ENCODE measurements around the gene PHKA1. TPM values are rescaled to one million over a fixed set of nuclear protein-coding genes. Genes with fewer than 3 reads are reported as not detected.

Gene PHKA1
- total RNA-seq, 1 donor = 4.7 TPM

DNA sequence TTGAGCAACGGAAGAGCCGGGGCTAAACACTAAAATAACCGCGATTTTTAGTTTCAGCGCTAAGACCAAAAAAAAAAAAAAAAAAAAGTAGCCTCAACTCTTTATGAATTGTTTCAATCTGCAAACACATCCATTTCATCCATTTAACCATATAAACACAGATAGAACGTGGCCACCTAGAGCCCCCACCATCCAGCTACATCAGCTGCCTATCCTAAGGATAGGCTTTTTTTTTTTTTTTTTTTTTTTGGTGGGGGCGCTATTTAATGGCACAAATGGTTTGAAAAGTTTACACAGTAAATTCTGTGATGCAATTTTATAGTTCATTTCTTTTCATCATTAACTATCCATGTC lies 141.0 kb downstream of the PHKA1 start:
- Histone ChIP-seq H3K79me2 (ENCODE audit: insufficient read depth, low read length) (peaks cover 4% of the 10 kb centered on the region), H4K20me1 (ENCODE audit: insufficient read depth, low read length) (peaks cover 7% of the 10 kb centered on the region), H3K9me3 (ENCODE audit: low read depth, low read length) (no peaks in the 10 kb centered on the region), H3K36me3 (ENCODE audit: insufficient read depth, low read length) (peaks cover 2% of the 10 kb centered on the region), H2AFZ (ENCODE audit: low read length) (no peak overlapping the region), H3K4me3 (ENCODE audit: insufficient read depth, low read length) (peak overlapping the region; percentile 72), H3K27me3 (ENCODE audit: insufficient read depth, low read length) (peaks cover 10% of the 10 kb centered on the region), H3K27ac (ENCODE audit: low read depth, low read length) (no peak overlapping the region), H3K4me2 (ENCODE audit: insufficient read depth, low read length) (peak overlapping the region; percentile 57), H3K4me1 (ENCODE audit: insufficient read depth, low read length) (peaks cover 25% of the 10 kb centered on the region)
- TF ChIP-seq CTCF (IDR thresholded peaks at IDR 0.05; ENCODE audit: extremely low read depth, low read depth, low read length) = no peak
- DNase-seq (ENCODE audit: insufficient read length, low spot score, missing footprints) = no peak

- TF ChIP-seq CTCF (IDR thresholded peaks at IDR 0.05; ENCODE audit: extremely low read depth, low read depth, low read length) = no peak
- Histone ChIP-seq H3K27ac (ENCODE audit: low read depth, low read length) (peak within 1 kb of the TSS; percentile 36), H3K4me3 (ENCODE audit: insufficient read depth, low read length) (peak within 1 kb of the TSS; percentile 72), H3K9me3 (ENCODE audit: low read depth, low read length) (no peaks in the 10 kb centered on the region), H3K4me1 (ENCODE audit: insufficient read depth, low read length) (peaks cover 30% of the 10 kb centered on the region), H3K36me3 (ENCODE audit: insufficient read depth, low read length) (peaks cover 8% of the 10 kb centered on the region), H2AFZ (ENCODE audit: low read length) (peak within 1 kb of the TSS; percentile 91), H4K20me1 (ENCODE audit: insufficient read depth, low read length) (peaks cover 12% of the 10 kb centered on the region), H3K4me2 (ENCODE audit: insufficient read depth, low read length) (peak within 1 kb of the TSS; percentile 84), H3K79me2 (ENCODE audit: insufficient read depth, low read length) (peaks cover 4% of the 10 kb centered on the region), H3K27me3 (ENCODE audit: insufficient read depth, low read length) (peaks cover 10% of the 10 kb centered on the region)
- peak; percentile 86 for DNase-seq (ENCODE audit: insufficient read length, low spot score, missing footprints)
These were observed 141.6 kb downstream of the PHKA1 start, which contains the start of gene HDAC8 for GRCh38 chrX:72572248-72573157. HDAC8 (minus strand) TSS chrX:72572843; CDS start chrX:72572761, 82 bp downstream.

DNA sequence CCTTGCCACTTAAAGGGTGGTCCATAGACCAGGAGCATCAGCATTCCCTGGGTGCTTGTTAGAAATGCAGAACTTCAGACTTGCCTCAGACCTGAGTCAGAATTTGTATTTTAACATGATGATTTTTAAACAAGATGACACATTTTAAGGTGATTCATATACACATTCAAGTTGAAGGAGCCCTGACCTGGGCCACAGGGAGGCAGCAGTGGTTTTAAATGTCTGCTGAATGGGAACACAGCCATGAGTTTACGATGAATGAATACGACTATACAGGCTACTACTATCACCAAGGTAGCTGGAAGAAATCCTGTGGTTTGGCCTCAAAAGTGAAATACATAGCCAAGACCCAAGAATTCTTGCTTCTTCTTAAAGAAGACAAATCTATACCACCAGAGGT lies 144.3 kb downstream of the PHKA1 start:
- peaks cover 21% of the 10 kb centered on the region for H4K20me1 ChIP-seq (ENCODE audit: insufficient read depth, low read length)
- DNase-seq (ENCODE audit: insufficient read length, low spot score, missing footprints) = no peak
- H3K9me3 ChIP-seq (ENCODE audit: low read depth, low read length) = no peaks in the 10 kb centered on the region
- H3K36me3 ChIP-seq (ENCODE audit: insufficient read depth, low read length) = peaks cover 22% of the 10 kb centered on the region
- H3K79me2 ChIP-seq (ENCODE audit: insufficient read depth, low read length) = peaks cover 4% of the 10 kb centered on the region
- no peak overlapping the region for H3K4me2 ChIP-seq (ENCODE audit: insufficient read depth, low read length)
- peaks cover 16% of the 10 kb centered on the region for H3K4me1 ChIP-seq (ENCODE audit: insufficient read depth, low read length)
- no peak overlapping the region for H2AFZ ChIP-seq (ENCODE audit: low read length)
- peak; percentile 42 for TF ChIP-seq CTCF (IDR thresholded peaks at IDR 0.05; ENCODE audit: extremely low read depth, low read depth, low read length)
- no peak overlapping the region for H3K27ac ChIP-seq (ENCODE audit: low read depth, low read length)
- peaks cover 10% of the 10 kb centered on the region for H3K27me3 ChIP-seq (ENCODE audit: insufficient read depth, low read length)
- H3K4me3 ChIP-seq (ENCODE audit: insufficient read depth, low read length) = no peak overlapping the region

DNA sequence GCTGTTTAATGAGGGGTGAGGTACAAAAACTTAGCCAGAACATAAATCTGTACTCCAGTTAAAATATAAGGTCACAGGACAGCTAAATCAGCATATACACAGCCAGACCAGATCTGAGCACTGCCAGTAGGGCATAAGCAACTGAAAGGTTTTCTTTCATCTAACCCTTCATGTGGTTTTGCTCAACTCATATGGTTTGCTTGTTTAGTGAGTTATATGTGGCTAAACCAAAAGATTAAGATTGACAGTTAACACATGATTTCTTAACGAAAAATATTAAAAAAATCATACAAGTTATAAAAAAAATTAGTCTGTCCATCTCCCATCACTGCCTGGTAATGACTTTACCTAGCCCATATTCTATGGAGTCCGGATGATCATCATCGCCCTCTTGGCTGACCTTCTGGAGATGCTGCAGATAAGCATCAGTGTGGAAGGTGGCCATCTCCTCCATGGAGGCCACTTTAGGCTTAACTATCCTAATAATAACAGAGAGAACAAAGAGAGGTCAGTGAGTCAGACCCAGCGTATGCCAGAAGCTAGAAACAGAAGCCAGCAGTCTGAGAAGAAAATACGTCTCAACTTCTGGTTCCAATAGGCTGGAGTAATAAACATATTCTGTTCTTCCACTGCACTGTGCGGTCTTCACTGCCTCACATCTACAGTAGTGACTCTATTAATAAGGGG lies 145.6 kb downstream of the PHKA1 start:
- Histone ChIP-seq H3K9me3 (ENCODE audit: low read depth, low read length) (no peaks in the 10 kb centered on the region), H3K36me3 (ENCODE audit: insufficient read depth, low read length) (peaks cover 22% of the 10 kb centered on the region), H4K20me1 (ENCODE audit: insufficient read depth, low read length) (peaks cover 21% of the 10 kb centered on the region), H2AFZ (ENCODE audit: low read length) (no peak overlapping the region), H3K4me3 (ENCODE audit: insufficient read depth, low read length) (no peak overlapping the region), H3K27ac (ENCODE audit: low read depth, low read length) (no peak overlapping the region), H3K4me1 (ENCODE audit: insufficient read depth, low read length) (peaks cover 16% of the 10 kb centered on the region), H3K4me2 (ENCODE audit: insufficient read depth, low read length) (no peak overlapping the region), H3K27me3 (ENCODE audit: insufficient read depth, low read length) (peaks cover 9% of the 10 kb centered on the region), H3K79me2 (ENCODE audit: insufficient read depth, low read length) (peaks cover 4% of the 10 kb centered on the region)
- peak; percentile 34 for DNase-seq (ENCODE audit: insufficient read length, low spot score, missing footprints)
- TF ChIP-seq CTCF (IDR thresholded peaks at IDR 0.05; ENCODE audit: extremely low read depth, low read depth, low read length) = no peak
